ENCODE results near the gene CDK6. TPM values are rescaled to one million over a fixed set of nuclear protein-coding genes. Genes with fewer than 3 reads are reported as not detected.
A peak's percentile ranks its signal among the peaks of the same experiment; 100 is the strongest.

CDK6 gene
- total and polyA plus RNA-seq, 2 donors: 6.5 to 42.0 TPM

DNA sequence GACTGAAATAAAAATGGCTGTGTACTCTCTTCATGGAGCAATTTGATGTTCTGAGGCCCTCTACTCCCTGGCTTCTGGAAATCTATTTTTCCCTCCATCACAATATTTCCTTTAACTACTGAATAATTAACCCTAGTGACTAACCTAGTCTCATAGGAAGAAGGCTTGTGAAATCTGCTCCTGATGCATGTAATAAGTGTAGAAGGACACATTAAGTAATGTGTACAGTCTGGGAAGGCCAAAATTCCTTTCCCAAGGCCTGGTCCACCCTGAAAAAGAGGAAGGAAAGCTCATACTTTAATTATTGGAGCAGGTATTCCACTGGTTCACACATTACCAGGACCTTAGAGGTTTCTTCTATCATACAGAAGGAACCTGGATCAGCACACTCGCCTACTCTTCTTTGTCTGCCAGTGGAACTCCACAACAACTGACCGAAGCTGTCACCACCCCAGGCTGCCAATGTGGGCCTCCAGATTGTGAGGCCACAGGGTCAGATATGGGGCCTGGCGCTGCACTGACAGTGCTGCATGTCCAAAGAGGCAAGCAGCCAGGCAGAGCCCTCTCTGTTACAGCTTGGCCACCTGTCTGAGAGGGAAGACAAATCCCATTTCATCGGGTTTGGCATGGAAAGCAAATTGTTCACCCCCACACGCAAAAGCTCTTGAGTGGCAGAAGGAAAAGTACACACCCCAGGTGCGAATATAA, 191.8 kb downstream of the CDK6 start:
- Histone ChIP-seq H3K27me3 (ENCODE audit: control insufficient read depth in 2 of 2, insufficient read depth in 1 of 2, low read length in 1 of 2) (no peaks in the 10 kb centered on the region), H3K9me3 (ENCODE audit: control insufficient read depth in 2 of 2, insufficient read depth in 1 of 2, low read length in 1 of 2) (no peaks in the 10 kb centered on the region), H3K27ac (ENCODE audit: low read depth in 1 of 2, low read length in 1 of 2) (no peak overlapping the region), H3K4me1 (ENCODE audit: control insufficient read depth in 2 of 2, insufficient read depth in 2 of 2, low read length in 2 of 2) (peaks cover 23 to 47% of the 10 kb centered on the region in 2 donors), H3K36me3 (ENCODE audit: control insufficient read depth in 2 of 2, insufficient read depth in 2 of 2, low read length in 1 of 2) (peaks cover 0 to 12% of the 10 kb centered on the region in 2 donors), H3K4me3 (ENCODE audit: low read length in 2 of 2) (no peak overlapping the region)
- DNase-seq (ENCODE audit: low read depth in 6 of 9, low spot score in 9 of 9): no peak
- whole genome bisulfite sequencing: 93% methylated on average over 6 of the region's 6 CpGs

DNA sequence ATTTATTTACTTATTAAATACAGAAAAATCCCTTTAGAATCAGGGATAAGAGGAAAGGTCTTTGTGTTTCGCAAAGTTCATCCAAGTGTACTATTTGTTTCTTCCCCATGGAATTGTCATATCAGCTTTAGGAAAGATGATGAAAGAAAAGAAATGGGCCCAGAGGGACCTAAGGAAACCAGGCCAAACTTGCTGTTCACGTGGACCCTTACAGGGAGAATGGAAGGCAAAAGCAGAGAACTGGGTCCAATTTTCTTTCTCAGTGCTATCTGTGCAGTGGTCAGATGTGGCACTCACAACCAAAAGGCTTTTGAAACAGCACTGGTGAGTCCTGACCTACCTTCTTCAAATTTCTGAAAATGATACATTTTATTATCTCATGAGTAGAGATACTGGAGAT, 192.6 kb downstream of the CDK6 start:
- Histone ChIP-seq H3K27me3 (ENCODE audit: control insufficient read depth in 2 of 2, insufficient read depth in 1 of 2, low read length in 1 of 2) (no peaks in the 10 kb centered on the region), H3K36me3 (ENCODE audit: control insufficient read depth in 2 of 2, insufficient read depth in 2 of 2, low read length in 1 of 2) (peaks cover 0 to 15% of the 10 kb centered on the region in 2 donors), H3K27ac (ENCODE audit: low read depth in 1 of 2, low read length in 1 of 2) (no peak overlapping the region), H3K9me3 (ENCODE audit: control insufficient read depth in 2 of 2, insufficient read depth in 1 of 2, low read length in 1 of 2) (no peaks in the 10 kb centered on the region), H3K4me3 (ENCODE audit: low read length in 2 of 2) (no peak overlapping the region), H3K4me1 (ENCODE audit: control insufficient read depth in 2 of 2, insufficient read depth in 2 of 2, low read length in 2 of 2) (peaks cover 28 to 51% of the 10 kb centered on the region in 2 donors)
- WGBS: 97% methylated on average over 2 of the region's 2 CpGs
- no peak for DNase-seq (ENCODE audit: low read depth in 6 of 9, low spot score in 9 of 9)

DNA sequence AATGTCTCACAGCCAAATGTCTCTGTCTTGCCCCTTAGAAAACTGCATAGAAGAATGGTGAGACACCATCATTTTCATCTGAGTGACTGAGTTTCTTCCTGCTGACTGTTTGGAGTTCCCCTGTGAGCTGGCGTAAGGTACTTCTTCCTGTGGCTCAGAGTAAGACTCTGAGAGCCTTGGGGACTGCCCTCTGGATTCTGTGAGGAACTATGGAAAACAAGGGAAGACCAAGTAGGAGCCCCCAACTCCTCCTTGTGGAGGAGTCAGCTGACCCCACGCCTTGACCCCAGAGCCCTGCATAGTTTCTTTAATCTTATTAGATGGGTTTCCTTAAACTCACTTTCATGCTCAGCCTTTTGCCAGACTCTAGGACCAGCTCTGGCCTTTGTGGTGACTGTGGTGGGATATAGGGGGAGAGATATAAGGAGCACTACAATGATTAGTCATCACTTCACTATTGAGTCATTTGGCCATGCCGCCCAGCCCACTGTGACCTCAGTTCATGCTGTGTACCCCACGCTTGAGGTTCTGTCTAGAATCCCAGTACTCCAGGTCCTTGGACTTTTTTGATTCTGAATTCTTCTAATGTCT, 194.4 kb downstream of the CDK6 start:
- H3K36me3 ChIP-seq (ENCODE audit: control insufficient read depth in 2 of 2, insufficient read depth in 2 of 2, low read length in 1 of 2): peaks cover 0 to 18% of the 10 kb centered on the region in 2 donors
- H3K27ac ChIP-seq (ENCODE audit: low read depth in 1 of 2, low read length in 1 of 2): peak overlapping the region in 1 of 2 donors; percentile 33
- H3K4me3 ChIP-seq (ENCODE audit: low read length in 2 of 2): no peak overlapping the region
- H3K4me1 ChIP-seq (ENCODE audit: control insufficient read depth in 2 of 2, insufficient read depth in 2 of 2, low read length in 2 of 2): peaks cover 28 to 56% of the 10 kb centered on the region in 2 donors
- H3K27me3 ChIP-seq (ENCODE audit: control insufficient read depth in 2 of 2, insufficient read depth in 1 of 2, low read length in 1 of 2): no peaks in the 10 kb centered on the region
- no peaks in the 10 kb centered on the region for H3K9me3 ChIP-seq (ENCODE audit: control insufficient read depth in 2 of 2, insufficient read depth in 1 of 2, low read length in 1 of 2)
- peak in 1 of 9 donors; percentile 47 for DNase-seq (ENCODE audit: low read depth in 6 of 9, low spot score in 9 of 9)
- 75% methylated on average over 4 of the region's 4 CpGs for WGBS

DNA sequence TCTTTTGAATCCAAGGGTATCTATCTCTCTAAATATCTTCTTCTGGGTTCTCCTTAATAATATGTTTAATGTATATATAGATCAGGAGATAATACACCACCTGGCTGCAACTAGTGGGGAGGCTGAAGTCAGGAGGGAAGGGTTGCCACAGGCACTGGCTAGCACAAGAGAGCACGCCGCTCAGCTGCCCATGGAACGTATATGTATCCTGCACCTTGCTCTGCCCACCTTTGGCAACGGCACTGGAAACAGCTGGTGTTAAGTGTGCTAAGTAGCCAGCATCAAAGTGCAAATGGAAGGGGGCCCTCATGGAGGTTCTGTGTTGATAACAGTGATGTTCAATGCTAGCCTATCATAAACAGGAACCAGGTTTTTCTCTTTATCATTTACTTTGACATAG, 196.4 kb downstream of the CDK6 start:
- 9% methylated on average over 4 of the region's 4 CpGs for WGBS
- no peaks in the 10 kb centered on the region for H3K27me3 ChIP-seq (ENCODE audit: control insufficient read depth in 2 of 2, insufficient read depth in 1 of 2, low read length in 1 of 2)
- peaks cover 26 to 49% of the 10 kb centered on the region in 2 donors for H3K4me1 ChIP-seq (ENCODE audit: control insufficient read depth in 2 of 2, insufficient read depth in 2 of 2, low read length in 2 of 2)
- peak overlapping the region in 1 of 2 donors; percentile 75 for H3K27ac ChIP-seq (ENCODE audit: low read depth in 1 of 2, low read length in 1 of 2)
- no peak overlapping the region for H3K4me3 ChIP-seq (ENCODE audit: low read length in 2 of 2)
- peaks cover 0 to 18% of the 10 kb centered on the region in 2 donors for H3K36me3 ChIP-seq (ENCODE audit: control insufficient read depth in 2 of 2, insufficient read depth in 2 of 2, low read length in 1 of 2)
- H3K9me3 ChIP-seq (ENCODE audit: control insufficient read depth in 2 of 2, insufficient read depth in 1 of 2, low read length in 1 of 2): no peaks in the 10 kb centered on the region
- peak in 3 of 9 donors; percentile 35 to 68 (median 36) for DNase-seq (ENCODE audit: low read depth in 6 of 9, low spot score in 9 of 9)

- H3K27me3 ChIP-seq (ENCODE audit: control insufficient read depth in 2 of 2, insufficient read depth in 1 of 2, low read length in 1 of 2): no peaks in the 10 kb centered on the region
- H3K27ac ChIP-seq (ENCODE audit: low read depth in 1 of 2, low read length in 1 of 2): peak overlapping the region in 1 of 2 donors; percentile 75
- H3K4me3 ChIP-seq (ENCODE audit: low read length in 2 of 2): no peak overlapping the region
- H3K36me3 ChIP-seq (ENCODE audit: control insufficient read depth in 2 of 2, insufficient read depth in 2 of 2, low read length in 1 of 2): peaks cover 0 to 16% of the 10 kb centered on the region in 2 donors
- H3K9me3 ChIP-seq (ENCODE audit: control insufficient read depth in 2 of 2, insufficient read depth in 1 of 2, low read length in 1 of 2): no peaks in the 10 kb centered on the region
- H3K4me1 ChIP-seq (ENCODE audit: control insufficient read depth in 2 of 2, insufficient read depth in 2 of 2, low read length in 2 of 2): peaks cover 23 to 44% of the 10 kb centered on the region in 2 donors
- WGBS: 22% methylated on average over 9 of the region's 9 CpGs
- peak in 2 of 9 donors; percentile 18 to 62 for DNase-seq (ENCODE audit: low read depth in 6 of 9, low spot score in 9 of 9)
Observed at GRCh38 chr7:92639213-92639896, 197.0 kb downstream of the CDK6 start.

DNA sequence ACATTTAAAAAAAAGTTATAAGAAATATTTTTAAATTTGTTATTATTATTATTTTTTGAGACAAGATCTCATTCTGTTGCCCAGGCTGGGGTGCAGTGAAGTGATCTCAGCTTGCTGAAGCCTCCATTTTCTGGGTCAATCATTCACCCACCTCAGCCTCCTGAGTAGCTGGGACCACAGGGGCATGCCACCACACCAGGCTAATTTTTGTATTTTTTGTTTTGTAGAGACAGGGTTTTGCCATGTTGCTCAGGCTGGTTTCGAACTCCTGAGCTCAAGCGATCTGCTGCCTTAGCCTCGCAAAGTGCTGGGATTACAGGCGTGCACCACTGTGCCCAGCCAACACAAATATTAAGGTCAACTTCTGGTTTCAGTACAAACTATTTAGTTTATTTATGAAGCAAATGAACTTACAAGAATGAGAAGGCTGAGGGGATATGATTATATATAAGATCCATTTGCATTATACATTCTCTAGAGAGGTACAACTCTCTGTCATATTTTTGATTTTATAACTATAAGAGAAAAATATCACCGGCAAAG, 200.3 kb downstream of the CDK6 start:
- no peaks in the 10 kb centered on the region for H3K9me3 ChIP-seq (ENCODE audit: control insufficient read depth in 2 of 2, insufficient read depth in 1 of 2, low read length in 1 of 2)
- no peak for DNase-seq (ENCODE audit: low read depth in 6 of 9, low spot score in 9 of 9)
- WGBS: 95% methylated on average over 5 of the region's 5 CpGs
- no peak overlapping the region for H3K4me3 ChIP-seq (ENCODE audit: low read length in 2 of 2)
- H3K27ac ChIP-seq (ENCODE audit: low read depth in 1 of 2, low read length in 1 of 2): no peak overlapping the region
- no peaks in the 10 kb centered on the region for H3K27me3 ChIP-seq (ENCODE audit: control insufficient read depth in 2 of 2, insufficient read depth in 1 of 2, low read length in 1 of 2)
- peaks cover 0 to 11% of the 10 kb centered on the region in 2 donors for H3K36me3 ChIP-seq (ENCODE audit: control insufficient read depth in 2 of 2, insufficient read depth in 2 of 2, low read length in 1 of 2)
- peaks cover 13 to 26% of the 10 kb centered on the region in 2 donors for H3K4me1 ChIP-seq (ENCODE audit: control insufficient read depth in 2 of 2, insufficient read depth in 2 of 2, low read length in 2 of 2)

DNA sequence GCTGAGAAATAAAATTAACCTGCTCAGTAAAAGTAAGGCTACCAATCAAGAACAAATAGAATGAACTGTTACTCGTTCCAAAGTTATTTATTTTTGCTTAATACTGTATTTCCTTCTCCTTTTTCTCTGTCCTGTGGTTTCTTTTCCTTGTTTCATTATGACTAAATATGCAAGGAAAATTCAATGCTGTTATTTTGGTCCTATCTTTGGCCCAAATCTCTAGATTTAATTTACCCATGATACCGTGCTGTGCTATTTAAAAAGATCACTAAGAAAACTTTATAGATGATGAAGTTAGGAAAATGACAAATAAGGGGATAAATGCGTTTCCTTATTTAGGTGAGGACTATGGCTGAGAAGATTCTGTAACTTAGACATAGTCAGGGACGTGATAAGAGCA, 200.8 kb downstream of the CDK6 start:
- DNase-seq (ENCODE audit: low read depth in 6 of 9, low spot score in 9 of 9): no peak
- Histone ChIP-seq H3K4me1 (ENCODE audit: control insufficient read depth in 2 of 2, insufficient read depth in 2 of 2, low read length in 2 of 2) (peaks cover 13 to 25% of the 10 kb centered on the region in 2 donors), H3K36me3 (ENCODE audit: control insufficient read depth in 2 of 2, insufficient read depth in 2 of 2, low read length in 1 of 2) (peaks cover 0 to 15% of the 10 kb centered on the region in 2 donors), H3K27me3 (ENCODE audit: control insufficient read depth in 2 of 2, insufficient read depth in 1 of 2, low read length in 1 of 2) (no peaks in the 10 kb centered on the region), H3K9me3 (ENCODE audit: control insufficient read depth in 2 of 2, insufficient read depth in 1 of 2, low read length in 1 of 2) (no peaks in the 10 kb centered on the region), H3K4me3 (ENCODE audit: low read length in 2 of 2) (no peak overlapping the region), H3K27ac (ENCODE audit: low read depth in 1 of 2, low read length in 1 of 2) (no peak overlapping the region)
- 61% methylated on average over 4 of the region's 4 CpGs for WGBS

- no peak overlapping the region for H3K4me3 ChIP-seq (ENCODE audit: low read length in 2 of 2)
- H3K36me3 ChIP-seq (ENCODE audit: control insufficient read depth in 2 of 2, insufficient read depth in 2 of 2, low read length in 1 of 2): peaks cover 0 to 19% of the 10 kb centered on the region in 2 donors
- WGBS: 56% methylated on average over 4 of the region's 4 CpGs
- H3K27me3 ChIP-seq (ENCODE audit: control insufficient read depth in 2 of 2, insufficient read depth in 1 of 2, low read length in 1 of 2): no peaks in the 10 kb centered on the region
- peak overlapping the region in 1 of 2 donors; percentile 49 for H3K27ac ChIP-seq (ENCODE audit: low read depth in 1 of 2, low read length in 1 of 2)
- H3K4me1 ChIP-seq (ENCODE audit: control insufficient read depth in 2 of 2, insufficient read depth in 2 of 2, low read length in 2 of 2): peaks cover 13 to 20% of the 10 kb centered on the region in 2 donors
- no peak for DNase-seq (ENCODE audit: low read depth in 6 of 9, low spot score in 9 of 9)
- no peaks in the 10 kb centered on the region for H3K9me3 ChIP-seq (ENCODE audit: control insufficient read depth in 2 of 2, insufficient read depth in 1 of 2, low read length in 1 of 2)
Observed at GRCh38 chr7:92634924-92635519, 201.4 kb downstream of the CDK6 start.
